Liver (tissue), 9 donors: ENCODE results near the gene KRT1. TPM values are rescaled to one million over a fixed set of nuclear protein-coding genes. Genes with fewer than 3 reads are reported as not detected.

Experiments
- DNase-seq: peaks from one replicate; pipeline ENCODE4 v3.0.0-alpha.2; 2017; ENCODE audit warnings: low spot score
- H3K27ac ChIP-seq, 2 donors: one replicate each; pipeline ENCODE4 v1.7.0; 2013; ENCODE audit warnings: inconsistent platforms in 2 of 2, low read length in 2 of 2, control low read depth in 1 of 2, low read depth in 1 of 2, mild to moderate bottlenecking in 1 of 2
- H3K27me3 ChIP-seq, 4 donors: one replicate each; pipeline versions ENCODE4 v1.6.1 to v1.7.0; 2013; ENCODE audit warnings: low read length in 3 of 4, inconsistent platforms in 1 of 4, mild to moderate bottlenecking in 1 of 4, moderate library complexity in 1 of 4; ENCODE audit not compliant: control insufficient read depth in 4 of 4, insufficient read depth in 4 of 4
- H3K36me3 ChIP-seq, 4 donors: one replicate each; pipeline versions ENCODE4 v1.6.1 to v1.7.0; 2013; ENCODE audit warnings: low read length in 3 of 4, mild to moderate bottlenecking in 3 of 4, low read depth in 1 of 4, moderate library complexity in 1 of 4; ENCODE audit not compliant: control insufficient read depth in 4 of 4, insufficient read depth in 3 of 4
- H3K4me1 ChIP-seq, 4 donors: one replicate each; pipeline versions ENCODE4 v1.6.1 to v1.7.0; 2013; ENCODE audit warnings: low read length in 3 of 4, mild to moderate bottlenecking in 3 of 4, moderate library complexity in 1 of 4; ENCODE audit not compliant: control insufficient read depth in 4 of 4, insufficient read depth in 4 of 4
- H3K4me3 ChIP-seq, 3 donors: one replicate each; pipeline versions ENCODE4 v1.6.1 to v1.7.0; 2013; ENCODE audit warnings: low read length in 3 of 3, control low read depth in 1 of 3, low read depth in 1 of 3, mild to moderate bottlenecking in 1 of 3
- H3K9ac ChIP-seq, 2 donors: one replicate each; pipeline ENCODE4 v1.7.0; 2013; ENCODE audit warnings: low read length in 2 of 2, mild to moderate bottlenecking in 2 of 2, moderate library complexity in 2 of 2, control low read depth in 1 of 2, low read depth in 1 of 2
- H3K9me3 ChIP-seq, 4 donors: one replicate each; pipeline versions ENCODE4 v1.6.1 to v1.7.0; 2013; ENCODE audit warnings: low read length in 3 of 4; ENCODE audit not compliant: control insufficient read depth in 4 of 4
- HNF4A ChIP-seq, 2 donors: conservative IDR thresholded peaks; 2 replicates each; pipeline ENCODE4 v1.6.1; 2016; ENCODE audit warnings: antibody characterized with exemption in 2 of 2, mild to moderate bottlenecking in 2 of 2
- HNF4G ChIP-seq: IDR thresholded peaks from 2 replicates; pipeline ENCODE4 v1.6.1; 2016; ENCODE audit warnings: antibody characterized with exemption
- JUND ChIP-seq, 2 donors: IDR thresholded peaks; 2 replicates each; pipeline ENCODE4 v1.6.1; 2016; ENCODE audit warnings: antibody characterized with exemption in 2 of 2
- NR2F2 ChIP-seq: IDR thresholded peaks from 2 replicates; pipeline ENCODE4 v1.6.1; 2016; ENCODE audit warnings: antibody characterized with exemption
- RAD21 ChIP-seq, 2 donors: IDR thresholded peaks; 2 replicates each; pipeline ENCODE4 v1.6.1; 2016; ENCODE audit warnings: antibody characterized with exemption in 2 of 2, mild to moderate bottlenecking in 2 of 2
- RXRA ChIP-seq, 2 donors: IDR thresholded peaks; 2 replicates each; pipeline ENCODE4 v1.6.1; 2017 to 2018; ENCODE audit warnings: antibody characterized with exemption in 2 of 2, mild to moderate bottlenecking in 1 of 2
- SP1 ChIP-seq: IDR thresholded peaks from 2 replicates; pipeline ENCODE4 v1.6.1; 2018; ENCODE audit warnings: antibody characterized with exemption, mild to moderate bottlenecking
- TAF1 ChIP-seq: conservative IDR thresholded peaks from 2 replicates; pipeline ENCODE4 v1.6.1; 2016; ENCODE audit warnings: antibody characterized with exemption, mild to moderate bottlenecking
- WGBS: extraction: QIAGEN DNeasy Blood & Tissue Kit; methylation state at CpG from one replicate; pipeline ENCODE4 v1.1.7; 2013; 5-methylcytosine and 5-hydroxymethylcytosine counted together
- polyA plus RNA-seq, 2 donors: library from polyadenylated mRNA; stranded (reverse) in 1 of 2; unstranded in 1 of 2; fragments of 200-250 nt in 1 of 2; fragments of >200 nt in 1 of 2; fragmentation: Nextera tagmentation in 1 of 2; extraction: Ambion mirVana in 1 of 2; gene quantifications; one replicate each; pipeline versions ENCODE4 v1.2.1 to v1.2.3, GENCODE V29; 2013 to 2015
- total RNA-seq, 2 donors: library from RNA; depleted of rRNA; stranded (reverse); fragments of >200 nt; gene quantifications; one replicate each; pipeline ENCODE4 v1.2.3, GENCODE V29; 2014
- TF ChIP-seq, protein P1 (sequence below): IDR thresholded peaks from 2 replicates; pipeline ENCODE4 v1.6.1; 2016; ENCODE audit warnings: antibody characterized with exemption, mild to moderate bottlenecking
- TF ChIP-seq, protein P2 (sequence below): IDR thresholded peaks from 2 replicates; pipeline ENCODE4 v1.6.1; 2016; ENCODE audit warnings: antibody characterized with exemption
- donor health status: healthy.
- donor health status: healthy.
- donor health status: healthy.
- donor health status: healthy.
- donor health status: healthy.

The KRT1 gene
- total and polyA plus RNA-seq, 4 donors, result 0.14 to 2.7 TPM; not detected in 2

DNA sequence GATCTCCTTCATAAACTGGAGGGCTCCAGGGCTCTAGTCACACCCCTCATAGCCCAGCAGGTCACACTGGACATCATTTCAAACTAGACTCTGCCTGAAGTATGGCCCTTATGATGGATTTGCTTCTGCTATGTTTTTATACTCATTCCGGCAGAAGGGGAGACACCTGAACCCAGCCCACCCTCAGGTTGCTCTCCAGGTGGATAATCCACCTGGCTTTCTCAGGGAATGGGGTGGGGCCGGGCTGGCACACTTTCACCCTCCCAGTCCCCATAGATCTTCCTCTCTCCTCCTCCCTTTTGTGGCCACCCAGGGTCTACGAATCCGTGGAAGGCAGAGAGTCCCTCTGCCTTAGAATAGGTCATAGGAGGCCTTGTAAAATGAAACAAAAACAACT, 52.1 kb downstream of the KRT1 start:
- H3K9me3 ChIP-seq, result no peaks in the 10 kb centered on the region

DNA sequence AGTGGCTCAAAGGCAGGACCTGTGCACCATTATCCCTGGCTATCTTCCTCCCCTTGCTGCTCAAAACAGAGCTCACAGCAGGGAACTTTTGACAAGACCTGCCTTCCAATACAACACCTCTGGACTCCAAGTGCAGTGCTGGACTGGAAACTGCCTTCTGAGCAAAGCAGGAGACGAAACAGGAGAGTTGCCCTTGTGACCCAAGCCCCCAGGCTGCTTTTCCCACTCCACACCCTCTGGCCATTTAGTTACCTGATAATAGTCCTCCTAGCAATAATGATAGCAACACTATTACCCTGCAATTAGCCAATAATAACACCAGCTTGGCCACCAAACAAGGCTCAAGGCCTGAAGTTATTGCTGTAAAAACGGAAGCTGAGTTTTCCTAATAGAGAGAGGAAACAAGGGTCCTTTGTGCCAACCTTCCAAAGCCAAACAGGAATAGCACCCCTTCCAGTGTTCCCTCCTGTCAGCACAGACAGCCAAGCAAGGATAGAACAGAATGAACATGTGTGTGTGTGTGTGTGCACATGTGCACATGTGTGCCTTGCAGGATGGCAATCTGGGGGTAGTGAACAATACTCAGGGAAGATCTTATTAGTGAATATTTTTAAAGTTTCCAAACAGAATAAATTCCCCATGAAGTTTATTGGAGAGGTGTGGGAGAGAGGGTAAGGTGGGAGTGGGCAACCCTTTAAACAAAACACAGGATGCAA, 52.7 kb downstream of the KRT1 start:
- H3K4me1 ChIP-seq, result no peaks in the 10 kb centered on the region
- no peak overlapping the region for H3K9ac ChIP-seq
- no peaks in the 10 kb centered on the region for H3K9me3 ChIP-seq
- peaks cover 0 to 4% (median 0%) of the 10 kb centered on the region in 4 donors for H3K27me3 ChIP-seq
- no peaks in the 10 kb centered on the region for H3K36me3 ChIP-seq
- H3K27ac ChIP-seq, result no peak overlapping the region
- DNase-seq, result no peak
- WGBS, result 64% methylated on average over 2 of the region's 2 CpGs
- no peak overlapping the region for H3K4me3 ChIP-seq
- TF ChIP-seq, protein P1, sequence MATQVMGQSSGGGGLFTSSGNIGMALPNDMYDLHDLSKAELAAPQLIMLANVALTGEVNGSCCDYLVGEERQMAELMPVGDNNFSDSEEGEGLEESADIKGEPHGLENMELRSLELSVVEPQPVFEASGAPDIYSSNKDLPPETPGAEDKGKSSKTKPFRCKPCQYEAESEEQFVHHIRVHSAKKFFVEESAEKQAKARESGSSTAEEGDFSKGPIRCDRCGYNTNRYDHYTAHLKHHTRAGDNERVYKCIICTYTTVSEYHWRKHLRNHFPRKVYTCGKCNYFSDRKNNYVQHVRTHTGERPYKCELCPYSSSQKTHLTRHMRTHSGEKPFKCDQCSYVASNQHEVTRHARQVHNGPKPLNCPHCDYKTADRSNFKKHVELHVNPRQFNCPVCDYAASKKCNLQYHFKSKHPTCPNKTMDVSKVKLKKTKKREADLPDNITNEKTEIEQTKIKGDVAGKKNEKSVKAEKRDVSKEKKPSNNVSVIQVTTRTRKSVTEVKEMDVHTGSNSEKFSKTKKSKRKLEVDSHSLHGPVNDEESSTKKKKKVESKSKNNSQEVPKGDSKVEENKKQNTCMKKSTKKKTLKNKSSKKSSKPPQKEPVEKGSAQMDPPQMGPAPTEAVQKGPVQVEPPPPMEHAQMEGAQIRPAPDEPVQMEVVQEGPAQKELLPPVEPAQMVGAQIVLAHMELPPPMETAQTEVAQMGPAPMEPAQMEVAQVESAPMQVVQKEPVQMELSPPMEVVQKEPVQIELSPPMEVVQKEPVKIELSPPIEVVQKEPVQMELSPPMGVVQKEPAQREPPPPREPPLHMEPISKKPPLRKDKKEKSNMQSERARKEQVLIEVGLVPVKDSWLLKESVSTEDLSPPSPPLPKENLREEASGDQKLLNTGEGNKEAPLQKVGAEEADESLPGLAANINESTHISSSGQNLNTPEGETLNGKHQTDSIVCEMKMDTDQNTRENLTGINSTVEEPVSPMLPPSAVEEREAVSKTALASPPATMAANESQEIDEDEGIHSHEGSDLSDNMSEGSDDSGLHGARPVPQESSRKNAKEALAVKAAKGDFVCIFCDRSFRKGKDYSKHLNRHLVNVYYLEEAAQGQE, result no peak
- TF ChIP-seq HNF4A (conservative IDR thresholded peaks at IDR 0.05), result no peak
- no peak for TF ChIP-seq RAD21 (IDR thresholded peaks at IDR 0.05)
- no peak for TF ChIP-seq RXRA (IDR thresholded peaks at IDR 0.05)
- TF ChIP-seq HNF4G, result no peak
- no peak for TF ChIP-seq NR2F2
- TF ChIP-seq, protein P2, sequence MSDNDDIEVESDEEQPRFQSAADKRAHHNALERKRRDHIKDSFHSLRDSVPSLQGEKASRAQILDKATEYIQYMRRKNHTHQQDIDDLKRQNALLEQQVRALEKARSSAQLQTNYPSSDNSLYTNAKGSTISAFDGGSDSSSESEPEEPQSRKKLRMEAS, result no peak
- TF ChIP-seq JUND (IDR thresholded peaks at IDR 0.05), result no peak

More for the DNA sequence above, 52.1 kb downstream of the KRT1 start:
- H3K36me3 ChIP-seq, result no peaks in the 10 kb centered on the region
- TF ChIP-seq SP1, result no peak
- no peak for TF ChIP-seq TAF1
- peaks cover 0 to 4% (median 0%) of the 10 kb centered on the region in 4 donors for H3K27me3 ChIP-seq
- WGBS, result 82% methylated on average over 4 of the region's 4 CpGs
- no peak overlapping the region for H3K27ac ChIP-seq
- H3K9ac ChIP-seq, result no peak overlapping the region
- no peak overlapping the region for H3K4me3 ChIP-seq
- no peak for DNase-seq
- H3K4me1 ChIP-seq, result no peaks in the 10 kb centered on the region

Other genes with a start within 250 kb of the KRT1 start
- not detected for gene KRT75, start 246.0 kb downstream of the KRT1 start, total RNA-seq
- not detected for gene KRT75, start 246.0 kb downstream of the KRT1 start, polyA plus RNA-seq
- gene KRT6B, start 228.3 kb downstream of the KRT1 start, total RNA-seq, result under 1 TPM in 1 of 2 donors, not detected in 1; 0.23 TPM
- not detected for gene KRT6B, start 228.3 kb downstream of the KRT1 start, polyA plus RNA-seq
- under 1 TPM in 1 of 2 donors, not detected in 1; 0.61 TPM for gene KRT6C, start 206.6 kb downstream of the KRT1 start, total RNA-seq
- gene KRT6C, start 206.6 kb downstream of the KRT1 start, polyA plus RNA-seq, result not detected
- gene KRT6A, start 187.2 kb downstream of the KRT1 start, total RNA-seq, result under 1 TPM in 1 of 2 donors, not detected in 1; 0.05 TPM
- gene KRT6A, start 187.2 kb downstream of the KRT1 start, polyA plus RNA-seq, result under 1 TPM in 1 of 2 donors, not detected in 1; 0.02 TPM
- not detected for gene KRT5, start 160.0 kb downstream of the KRT1 start, total RNA-seq
- gene KRT5, start 160.0 kb downstream of the KRT1 start, polyA plus RNA-seq, result under 1 TPM in 1 of 2 donors, not detected in 1; 0.08 TPM
- gene KRT71, start 127.3 kb downstream of the KRT1 start, total RNA-seq, result not detected
- not detected for gene KRT71, start 127.3 kb downstream of the KRT1 start, polyA plus RNA-seq
- gene KRT74, start 106.6 kb downstream of the KRT1 start, total RNA-seq, result not detected
- gene KRT74, start 106.6 kb downstream of the KRT1 start, polyA plus RNA-seq, result not detected
- gene KRT72, start 78.9 kb downstream of the KRT1 start, total RNA-seq, result not detected
- not detected for gene KRT72, start 78.9 kb downstream of the KRT1 start, polyA plus RNA-seq
- not detected for gene KRT73, start 61.8 kb downstream of the KRT1 start, total RNA-seq
- gene KRT73, start 61.8 kb downstream of the KRT1 start, polyA plus RNA-seq, result not detected
- gene KRT2, start 28.2 kb downstream of the KRT1 start, total RNA-seq, result not detected
- gene KRT2, start 28.2 kb downstream of the KRT1 start, polyA plus RNA-seq, result not detected
- not detected for gene KRT77, start 23.1 kb upstream of the KRT1 start, total RNA-seq
- gene KRT77, start 23.1 kb upstream of the KRT1 start, polyA plus RNA-seq, result not detected
- not detected for gene KRT76, start 96.9 kb upstream of the KRT1 start, total RNA-seq
- gene KRT76, start 96.9 kb upstream of the KRT1 start, polyA plus RNA-seq, result not detected
- not detected for gene KRT3, start 115.7 kb upstream of the KRT1 start, total RNA-seq
- gene KRT3, start 115.7 kb upstream of the KRT1 start, polyA plus RNA-seq, result not detected
- gene KRT4, start 133.7 kb upstream of the KRT1 start, total RNA-seq, result under 1 TPM in 1 of 2 donors, not detected in 1; 0.05 TPM
- gene KRT4, start 133.7 kb upstream of the KRT1 start, polyA plus RNA-seq, result under 1 TPM in 1 of 2 donors, not detected in 1; 0.23 TPM
- not detected for gene KRT79, start 153.9 kb upstream of the KRT1 start, total RNA-seq
- gene KRT79, start 153.9 kb upstream of the KRT1 start, polyA plus RNA-seq, result not detected
- not detected for gene KRT78, start 168.6 kb upstream of the KRT1 start, total RNA-seq
- under 1 TPM in 1 of 2 donors, not detected in 1; 0.06 TPM for gene KRT78, start 168.6 kb upstream of the KRT1 start, polyA plus RNA-seq
- gene KRT8, start 224.7 kb upstream of the KRT1 start, total RNA-seq, result 100 to 1,000 TPM; 128 to 171 TPM
- 100 to 1,000 TPM; 225 to 383 TPM for gene KRT8, start 224.7 kb upstream of the KRT1 start, polyA plus RNA-seq